Glomerular visceral epithelial cell (primary cell): Measurements from ENCODE around the gene TTLL1.
A peak's percentile ranks its signal among the peaks of the same experiment; 100 is the strongest.
"Not testable (repeated sequence)": the region's sequence is repeated elsewhere in the genome, so short reads cannot be mapped to it uniquely, and the experiment has no call there.

Experiments used
- DNase-seq: peaks from one replicate; pipeline ENCODE4 v3.0.0-alpha.2; 2016; ENCODE audit errors: extremely low spot score

The TTLL1 gene

DNA sequence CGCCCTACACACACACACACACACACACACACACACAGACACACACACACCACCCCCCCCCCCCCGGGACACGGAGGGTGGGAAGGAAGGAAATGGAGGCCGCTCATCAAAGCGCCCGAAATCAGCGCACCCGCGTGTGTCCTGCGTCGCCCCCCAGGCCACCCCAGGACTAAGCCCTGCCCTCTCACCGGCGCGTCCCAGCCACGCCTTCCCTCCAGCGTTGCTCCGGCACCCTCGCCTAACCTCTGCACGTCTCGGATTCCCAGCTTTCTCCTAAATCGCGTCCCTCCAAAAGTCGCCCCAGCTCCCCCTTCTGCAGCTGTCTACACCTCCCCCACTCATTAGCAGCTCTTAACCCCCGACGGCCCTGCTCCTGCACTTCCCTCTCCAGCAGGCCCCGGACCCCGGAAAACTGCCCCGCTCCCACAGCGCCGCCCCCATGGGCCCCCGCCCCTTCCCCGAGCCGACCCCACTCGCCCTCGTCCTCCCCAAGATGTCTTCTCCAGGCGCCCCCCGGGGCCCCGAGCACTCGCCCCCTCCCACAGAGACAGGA lies 74.8 kb downstream of the TTLL1 start:
- no peak for DNase-seq

- peak; percentile 59 for DNase-seq
Measured at GRCh38 chr22:43013355-43014315, 75.6 kb downstream of the TTLL1 start.

DNA sequence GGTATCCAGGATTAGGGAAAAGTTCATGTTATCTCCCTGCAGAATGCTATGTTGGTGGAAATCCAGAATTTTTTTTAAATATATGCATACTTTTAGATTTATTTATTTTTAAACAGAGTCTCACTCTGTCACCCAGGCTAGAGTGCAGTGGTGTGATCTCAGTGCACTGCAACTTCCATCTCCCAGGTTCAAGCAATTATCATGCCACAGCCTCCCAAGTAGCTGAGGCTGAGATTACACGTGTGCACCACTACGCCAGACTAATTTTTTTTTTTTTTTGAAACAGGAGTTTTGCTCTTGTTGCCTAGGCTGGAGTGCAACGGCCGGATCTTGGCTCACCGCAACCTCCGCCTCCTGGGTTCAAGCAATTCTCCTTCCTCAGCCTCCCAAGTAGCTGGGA lies 76.8 kb downstream of the TTLL1 start:
- no peak for DNase-seq

DNA sequence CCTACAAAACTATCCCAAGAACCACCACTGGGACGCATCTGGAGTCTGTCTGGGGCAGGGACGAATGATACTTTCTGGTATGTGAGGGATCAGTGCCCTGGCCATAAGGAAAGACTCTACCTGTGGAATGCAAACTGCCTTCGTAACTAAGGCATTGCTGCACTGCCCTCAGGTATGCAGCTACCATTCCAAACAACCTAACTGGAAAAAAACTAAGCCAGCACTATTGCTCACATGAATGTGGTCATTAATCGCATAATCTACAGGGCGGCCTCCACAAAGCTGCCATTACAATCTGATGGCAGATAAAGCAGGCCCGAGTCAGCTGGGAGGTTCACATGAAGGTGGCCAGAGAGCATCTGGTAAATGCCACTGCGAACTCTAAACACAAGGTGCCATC lies 78.1 kb downstream of the TTLL1 start:
- no peak for DNase-seq

DNA sequence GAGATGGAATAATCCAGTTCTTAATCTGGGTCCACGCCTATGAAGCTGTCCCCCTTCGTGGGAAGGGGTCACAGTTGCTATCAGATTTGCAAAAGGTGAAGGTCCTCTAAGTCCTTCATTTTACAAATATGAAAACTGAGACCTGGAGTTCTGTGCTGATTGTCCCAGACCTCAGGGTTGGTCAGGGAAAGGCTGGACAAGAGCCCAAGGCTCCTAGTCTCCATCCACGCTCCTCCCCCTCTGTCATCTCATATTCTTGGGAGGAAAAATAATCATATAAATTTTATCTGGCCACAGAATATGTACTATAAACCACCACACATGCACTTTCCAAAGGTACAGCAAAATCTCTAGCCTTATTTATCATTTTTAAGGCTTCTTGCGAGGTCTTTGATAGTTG lies 79.7 kb downstream of the TTLL1 start:
- DNase-seq: no peak

GRCh38 chr22:43008921-43009320 lies 80.3 kb downstream of the TTLL1 start:
- no peak for DNase-seq

DNA sequence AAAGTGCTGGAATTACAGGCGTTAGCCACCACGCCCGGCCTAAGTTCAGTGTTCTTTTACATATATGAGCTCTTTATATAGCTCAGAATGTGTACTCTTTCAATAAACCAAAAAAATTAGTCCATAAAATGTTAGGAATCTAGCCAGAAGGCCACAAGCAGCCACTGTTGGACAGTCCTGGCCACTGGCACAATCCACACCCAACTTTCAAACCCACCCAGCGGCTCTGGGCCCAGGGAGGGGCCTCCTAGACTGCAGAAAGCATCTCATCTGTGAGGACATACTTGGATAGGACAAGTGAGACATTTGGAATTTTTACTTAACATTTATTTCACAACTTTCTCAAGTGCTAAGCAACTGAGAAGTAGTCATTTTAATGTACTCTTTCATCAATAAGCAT lies 80.7 kb downstream of the TTLL1 start:
- DNase-seq: no peak

DNA sequence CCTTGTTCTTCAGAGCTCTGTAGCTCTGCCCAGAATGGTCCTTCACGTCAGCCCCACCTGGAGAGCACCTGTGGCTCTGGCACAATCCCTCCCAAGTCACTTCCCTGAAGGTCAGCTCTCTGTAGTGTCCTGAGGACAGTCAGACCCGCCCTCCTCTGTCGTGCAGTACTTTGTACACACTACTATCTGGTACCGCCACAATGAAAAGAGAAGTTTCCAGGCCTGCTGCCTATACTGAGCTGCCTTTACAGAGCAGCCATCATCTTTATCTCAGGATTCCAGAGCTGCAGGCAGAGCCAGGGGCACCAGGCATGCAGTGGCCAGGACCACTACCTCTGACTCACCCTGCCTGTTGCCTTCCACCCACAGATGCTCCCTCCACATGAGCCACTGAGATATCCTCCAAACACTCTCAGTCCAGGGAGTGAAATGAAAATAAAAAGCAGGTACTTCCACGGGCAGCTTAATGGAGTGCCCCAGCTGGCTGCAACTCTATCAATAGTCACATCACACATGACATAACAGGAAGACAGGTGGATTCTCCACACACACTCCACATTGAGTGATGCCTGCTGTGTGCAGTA lies 81.6 kb downstream of the TTLL1 start:
- DNase-seq: peak; percentile 56

- no peak for DNase-seq
Measured at GRCh38 chr22:43006753-43007152, 82.4 kb downstream of the TTLL1 start.

GRCh38 chr22:43006016-43006505 lies 83.1 kb downstream of the TTLL1 start:
- DNase-seq: no peak

DNA sequence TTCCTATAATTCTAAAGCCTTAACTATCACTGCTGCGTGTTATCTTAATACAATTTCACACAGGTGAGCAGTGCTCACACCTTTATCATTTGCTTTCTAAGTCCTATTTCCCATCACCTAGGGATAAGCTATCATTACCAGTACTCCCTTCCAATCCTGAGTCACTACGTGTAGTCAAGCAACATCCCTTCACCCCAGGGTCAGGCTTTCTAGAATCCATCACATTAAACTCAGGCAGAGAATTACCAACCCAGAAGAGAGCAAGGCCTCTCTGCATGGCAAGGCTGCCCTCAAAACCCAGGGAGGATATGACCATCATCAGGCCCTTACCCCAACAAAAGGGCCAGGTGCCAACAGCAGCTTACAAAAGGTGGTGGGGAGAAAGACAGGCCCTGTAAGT lies 84.1 kb downstream of the TTLL1 start:
- no peak for DNase-seq

- peak; percentile 65 for DNase-seq
Measured at GRCh38 chr22:43004362-43005035, 84.7 kb downstream of the TTLL1 start.

GRCh38 chr22:43002202-43002586 lies 87.0 kb downstream of the TTLL1 start:
- peak; percentile 66 for DNase-seq

DNA sequence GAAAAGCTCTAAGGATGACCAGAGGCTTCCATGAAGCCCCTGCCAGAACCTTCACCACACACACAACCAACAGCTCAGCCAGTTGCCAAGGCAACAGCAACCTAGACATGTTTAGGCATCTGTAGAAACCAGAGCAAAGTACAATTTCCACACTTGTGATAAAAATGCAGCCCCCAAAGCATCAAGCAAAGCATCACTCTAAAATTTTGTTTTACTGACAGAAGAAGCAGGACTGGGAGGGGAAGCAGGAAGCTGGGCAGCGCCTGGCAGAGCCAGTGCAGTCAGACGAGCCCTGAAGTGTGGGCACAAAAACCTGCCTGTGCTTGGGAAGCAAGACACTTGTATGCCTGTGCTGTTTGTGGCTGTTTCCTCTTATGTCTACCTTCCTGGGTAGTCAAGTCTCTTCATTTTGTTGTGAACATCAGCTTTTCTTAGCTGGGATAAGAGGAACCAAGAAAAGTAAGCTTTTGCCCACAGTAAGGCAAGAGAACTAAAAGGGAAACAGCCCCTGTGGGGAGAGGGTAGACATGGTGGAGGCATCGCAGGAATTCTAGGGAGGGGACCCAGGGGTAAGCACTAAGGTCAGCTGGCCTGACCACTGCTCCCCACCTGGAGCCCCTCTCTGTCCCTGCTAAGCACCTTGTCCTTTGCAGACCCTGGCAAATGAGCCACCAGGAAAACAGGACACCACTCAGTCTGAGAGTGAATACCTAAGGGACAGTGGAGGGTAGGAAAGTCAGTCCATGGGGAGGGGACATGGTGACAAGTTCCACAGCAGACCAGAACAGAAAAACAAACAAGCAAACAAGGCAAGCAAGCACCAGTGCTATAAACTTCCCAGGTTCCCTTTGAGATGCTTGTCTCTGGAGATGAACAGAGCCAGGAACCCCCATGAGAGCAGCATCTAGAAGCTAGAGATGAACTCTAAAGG lies 87.7 kb downstream of the TTLL1 start:
- DNase-seq: peak; percentile 36

DNA sequence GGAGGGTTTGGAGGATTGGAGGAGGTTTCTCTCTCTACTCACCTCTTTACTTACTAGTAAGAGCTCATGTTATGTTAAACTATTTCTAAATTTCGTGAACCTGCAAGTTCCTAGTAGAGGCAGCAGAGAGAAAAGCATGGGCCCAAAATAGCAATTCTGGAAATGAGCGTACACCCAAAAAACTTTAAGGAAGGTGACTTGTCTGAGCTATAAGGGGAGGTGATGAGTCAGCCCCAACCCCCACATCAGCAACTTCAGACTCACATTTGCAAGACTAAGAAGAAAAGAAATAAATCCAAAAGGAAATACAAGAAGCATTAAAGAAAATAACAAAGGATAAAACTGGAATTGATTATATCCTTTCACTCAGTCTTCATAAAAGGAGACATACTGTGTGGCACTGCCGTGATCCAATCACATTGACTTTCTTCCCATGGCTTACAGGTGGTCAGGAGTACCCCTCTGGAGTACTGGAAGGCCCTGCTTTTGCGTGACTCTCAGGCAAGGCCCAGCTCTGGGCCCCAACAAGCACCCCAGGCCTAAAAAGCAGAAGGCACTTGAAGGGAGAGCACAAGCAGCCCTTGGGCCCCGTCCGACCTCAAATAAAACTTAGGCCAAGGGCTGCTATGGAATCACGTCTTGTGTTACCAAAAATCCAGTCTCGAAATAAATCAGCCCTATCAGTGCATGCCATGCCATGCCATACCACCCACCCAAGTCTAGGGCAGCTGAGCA lies 88.6 kb downstream of the TTLL1 start:
- no peak for DNase-seq

DNA sequence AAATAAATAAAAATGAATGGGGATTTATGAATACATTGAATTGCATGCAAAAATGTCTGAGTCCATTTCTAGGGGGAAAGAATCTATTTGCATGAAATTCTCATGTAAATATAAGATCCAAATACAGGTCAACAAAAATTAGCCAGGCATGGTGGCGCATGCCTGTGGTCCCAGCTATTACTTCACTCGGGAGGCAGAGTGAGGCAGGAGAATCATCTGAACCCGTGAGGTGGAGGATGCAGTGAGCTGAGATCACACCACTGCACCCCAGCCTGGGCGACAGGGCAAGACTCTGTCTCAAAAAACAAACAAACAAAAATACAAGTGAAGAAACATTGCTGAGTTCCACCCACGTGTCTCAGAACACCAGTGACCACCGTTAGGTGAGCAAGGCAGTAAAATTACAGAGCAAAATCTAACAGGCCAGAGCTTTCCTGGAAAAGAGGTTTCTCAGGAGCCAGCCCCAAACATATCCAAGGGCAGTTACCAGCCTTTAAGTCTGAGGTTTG lies 91.6 kb downstream of the TTLL1 start:
- peak; percentile 33 for DNase-seq

DNA sequence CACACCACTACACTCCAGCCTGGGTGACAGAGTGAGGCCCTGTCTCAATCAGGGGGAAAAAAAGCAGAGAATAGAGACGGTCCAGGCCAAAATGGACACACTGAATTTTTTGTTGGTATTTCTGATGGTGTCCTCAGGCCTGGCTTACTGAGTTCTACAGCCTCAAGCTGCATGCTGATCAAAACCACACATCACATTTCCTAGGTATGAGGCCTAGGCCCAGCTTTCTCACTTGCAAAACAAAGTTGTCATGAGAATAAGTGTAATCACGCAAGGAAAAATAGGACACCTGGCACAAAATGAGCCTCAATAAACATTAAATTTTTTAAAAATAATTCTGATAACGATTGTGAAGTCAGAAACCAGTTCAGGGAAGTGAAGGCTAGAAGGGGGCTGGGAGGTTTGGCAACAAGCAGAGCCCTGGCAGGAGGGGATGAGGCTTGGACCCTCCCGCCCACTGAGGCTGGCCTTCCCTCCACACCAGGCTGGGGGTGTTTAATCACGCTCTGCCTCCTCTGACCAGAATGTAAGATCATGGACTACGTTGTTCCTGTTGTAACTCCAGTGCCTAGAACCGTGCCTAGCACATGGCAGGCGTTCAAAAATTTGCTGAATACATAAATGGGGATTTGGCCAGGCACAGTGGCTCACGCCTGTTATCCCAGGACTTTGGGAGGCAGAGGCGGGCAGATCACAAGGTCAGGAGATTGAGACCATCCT lies 92.4 kb downstream of the TTLL1 start:
- no peak for DNase-seq

GRCh38 chr22:42995654-42996053 lies 93.5 kb downstream of the TTLL1 start:
- not testable (repeated sequence) for DNase-seq

GRCh38 chr22:42994917-42995562 lies 94.2 kb downstream of the TTLL1 start:
- DNase-seq: peak; percentile 87
